ENCODE data around the gene HIVEP3.

DNA sequence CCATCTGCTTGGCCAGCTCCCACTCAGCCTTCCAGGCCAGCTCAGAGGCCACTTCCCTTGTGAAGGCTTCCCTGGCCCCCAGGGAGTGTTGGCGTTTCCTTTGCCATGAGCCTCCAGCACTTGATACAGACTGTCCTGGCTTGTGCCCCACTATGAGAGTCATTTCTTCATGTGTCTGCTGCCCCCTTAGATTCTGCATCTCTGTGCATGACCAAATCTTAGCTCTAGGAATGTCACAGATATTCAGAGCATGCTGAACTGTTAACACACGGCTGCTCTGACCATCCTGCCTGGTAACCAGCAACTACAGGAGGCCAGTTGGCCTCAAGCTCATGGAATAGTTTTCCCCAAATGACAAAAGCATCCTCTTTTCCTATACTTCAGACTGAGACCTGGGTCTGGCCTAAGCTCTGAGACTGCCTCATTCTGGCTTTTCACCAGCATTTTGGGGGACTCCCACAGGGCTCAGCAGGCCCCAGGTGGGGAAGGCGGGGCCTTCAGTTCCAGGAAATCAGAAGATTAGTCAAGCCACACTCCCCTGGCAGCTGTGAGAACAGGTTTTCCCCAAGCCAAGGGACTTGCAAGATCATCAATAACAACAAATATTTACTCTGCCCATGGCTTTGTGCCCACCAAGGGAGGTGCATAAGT, 251.6 kb downstream of the HIVEP3 start:
- TF ChIP-seq IRF2 (CRISPR knock-in tag; IDR thresholded peaks at IDR 0.05) (no peak), GATAD2A (CRISPR knock-in tag; IDR thresholded peaks at IDR 0.05) (no peak), ZNF292 (CRISPR knock-in tag; IDR thresholded peaks at IDR 0.05; ENCODE audit: borderline replicate concordance, low read depth) (no peak), PHF21A (CRISPR knock-in tag; IDR thresholded peaks at IDR 0.05) (no peak), NFRKB (IDR thresholded peaks at IDR 0.05) (no peak), POLR2A (IDR thresholded peaks at IDR 0.05; ENCODE audit: insufficient read depth in 1 of 2, low read depth in 2 of 2, low read length in 2 of 2) (no peak), SIN3A (IDR thresholded peaks at IDR 0.05; ENCODE audit: borderline replicate concordance, low read depth, low read length) (no peak)
- TF ChIP-seq, protein P1, sequence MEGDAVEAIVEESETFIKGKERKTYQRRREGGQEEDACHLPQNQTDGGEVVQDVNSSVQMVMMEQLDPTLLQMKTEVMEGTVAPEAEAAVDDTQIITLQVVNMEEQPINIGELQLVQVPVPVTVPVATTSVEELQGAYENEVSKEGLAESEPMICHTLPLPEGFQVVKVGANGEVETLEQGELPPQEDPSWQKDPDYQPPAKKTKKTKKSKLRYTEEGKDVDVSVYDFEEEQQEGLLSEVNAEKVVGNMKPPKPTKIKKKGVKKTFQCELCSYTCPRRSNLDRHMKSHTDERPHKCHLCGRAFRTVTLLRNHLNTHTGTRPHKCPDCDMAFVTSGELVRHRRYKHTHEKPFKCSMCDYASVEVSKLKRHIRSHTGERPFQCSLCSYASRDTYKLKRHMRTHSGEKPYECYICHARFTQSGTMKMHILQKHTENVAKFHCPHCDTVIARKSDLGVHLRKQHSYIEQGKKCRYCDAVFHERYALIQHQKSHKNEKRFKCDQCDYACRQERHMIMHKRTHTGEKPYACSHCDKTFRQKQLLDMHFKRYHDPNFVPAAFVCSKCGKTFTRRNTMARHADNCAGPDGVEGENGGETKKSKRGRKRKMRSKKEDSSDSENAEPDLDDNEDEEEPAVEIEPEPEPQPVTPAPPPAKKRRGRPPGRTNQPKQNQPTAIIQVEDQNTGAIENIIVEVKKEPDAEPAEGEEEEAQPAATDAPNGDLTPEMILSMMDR (CRISPR knock-in tag; IDR thresholded peaks at IDR 0.05) = no peak

Measured in HepG2 (cell line).